Measurements from ENCODE around the gene CCDC50. TPM values are rescaled to one million over a fixed set of nuclear protein-coding genes. Genes with fewer than 3 reads are reported as not detected.

The CCDC50 gene
- total and polyA plus RNA-seq, 2 of the 8 experiments (the other 6 are each of a cell fraction or from before 2014, with no cell fraction given) = 7.3 to 19.2 TPM

DNA sequence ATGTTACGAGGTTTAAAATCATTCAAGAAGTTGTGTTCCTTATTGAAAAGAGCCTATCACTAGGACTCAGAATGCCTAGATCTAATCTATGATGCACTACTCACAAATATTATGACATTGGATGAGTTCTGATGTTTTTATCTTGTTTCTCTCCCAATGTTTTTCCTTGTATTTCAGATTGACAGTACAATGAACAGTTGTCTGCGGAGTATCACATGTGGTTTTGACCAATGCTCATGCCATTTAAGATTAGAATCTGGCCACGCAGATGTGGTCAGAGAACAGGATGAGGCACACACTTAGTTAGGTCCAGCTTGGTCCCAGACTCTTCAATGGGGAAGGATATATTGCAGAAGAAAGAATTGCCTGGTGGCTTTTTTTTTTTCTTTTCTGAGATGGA, 25.6 kb upstream of the CCDC50 start:
- no peak overlapping the region for H3K56ac ChIP-seq (replicated peaks; ENCODE audit: insufficient read length, low read depth, low read length)
- H3K23ac ChIP-seq (ENCODE audit: insufficient read length) = no peak overlapping the region
- no peak overlapping the region for H3K4me3 ChIP-seq (ENCODE audit: extremely low read depth in 1 of 4, insufficient read depth in 2 of 4, low read depth in 3 of 4, low read length in 4 of 4)
- H3K9me3 ChIP-seq (ENCODE audit: insufficient read depth in 2 of 2, low read depth in 1 of 2, low read length in 1 of 2) = no peaks in the 10 kb centered on the region
- no peak overlapping the region for H2BK15ac ChIP-seq (ENCODE audit: low read length)
- no peak overlapping the region for H3K4ac ChIP-seq (replicated peaks; ENCODE audit: insufficient read length, low read depth, low read length)
- H2AK5ac ChIP-seq (ENCODE audit: low read depth, low read length) = no peak overlapping the region
- TF ChIP-seq, protein P1, sequence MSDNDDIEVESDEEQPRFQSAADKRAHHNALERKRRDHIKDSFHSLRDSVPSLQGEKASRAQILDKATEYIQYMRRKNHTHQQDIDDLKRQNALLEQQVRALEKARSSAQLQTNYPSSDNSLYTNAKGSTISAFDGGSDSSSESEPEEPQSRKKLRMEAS (IDR thresholded peaks at IDR 0.05) = no peak
- no peak for TF ChIP-seq RXRA (IDR thresholded peaks at IDR 0.05; ENCODE audit: insufficient read depth, low read depth, low read length)
- TF ChIP-seq HDAC6 (IDR thresholded peaks at IDR 0.05; ENCODE audit: low read depth, low read length) = no peak
- TF ChIP-seq CBX8 (IDR thresholded peaks at IDR 0.05; ENCODE audit: borderline replicate concordance, low read depth, low read length) = no peak
- no peak for TF ChIP-seq SIN3A (conservative IDR thresholded peaks at IDR 0.05 in 1 of 2, IDR thresholded peaks at IDR 0.05 in 1 of 2; ENCODE audit: low read depth in 1 of 2, low read length in 2 of 2)
- TF ChIP-seq EZH2 (IDR thresholded peaks at IDR 0.05; ENCODE audit: low read depth, low read length, severe bottlenecking) = no peak
- TF ChIP-seq TCF12 (IDR thresholded peaks at IDR 0.05; ENCODE audit: low read depth, low read length) = no peak
- TF ChIP-seq EP300 (IDR thresholded peaks at IDR 0.05; ENCODE audit: borderline replicate concordance in 1 of 2, low read depth in 2 of 2, low read length in 2 of 2) = no peak
- TF ChIP-seq BCL11A (IDR thresholded peaks at IDR 0.05; ENCODE audit: low read depth in 2 of 2, low read length in 2 of 2) = no peak
- no peak for TF ChIP-seq SRF (IDR thresholded peaks at IDR 0.05; ENCODE audit: low read depth, low read length)
- TF ChIP-seq GTF2F1 (IDR thresholded peaks at IDR 0.05; ENCODE audit: borderline replicate concordance, low read depth, low read length) = no peak
- TF ChIP-seq MAFK (IDR thresholded peaks at IDR 0.05; ENCODE audit: low read depth, low read length) = no peak
- no peak overlapping the region for H4K5ac ChIP-seq (ENCODE audit: insufficient read length, low read depth, low read length)
- H3K14ac ChIP-seq (ENCODE audit: insufficient read length) = no peak overlapping the region
- no peak overlapping the region for H3K9ac ChIP-seq (replicated peaks in 1 of 4; ENCODE audit: extremely low read depth in 1 of 4, low read depth in 3 of 4, low read length in 3 of 4)
- no peak overlapping the region for H2BK120ac ChIP-seq (replicated peaks; ENCODE audit: low read depth, low read length)
- H2AFZ ChIP-seq (ENCODE audit: low read length) = no peak overlapping the region
- no peak overlapping the region for H3K18ac ChIP-seq (ENCODE audit: extremely low read depth, low read length)
- 95% methylated on average over 3 of the region's 3 CpGs; no CpG with 5 or more reads in 1 of the 2 experiments for WGBS, 2 experiments (ENCODE audit: extremely low coverage in 1 of 2, insufficient coverage in 1 of 2, insufficient read length in 1 of 2, insufficient replicate concordance in 2 of 2, low coverage in 1 of 2, low lambda C conversion rate in 2 of 2, missing lambda C conversion rate in 1 of 2)
- H4K20me1 ChIP-seq (replicated peaks in 1 of 2; ENCODE audit: control insufficient read depth in 1 of 2, insufficient read depth in 2 of 2, low read length in 2 of 2) = no peaks in the 10 kb centered on the region
- no peak overlapping the region for H4K91ac ChIP-seq (replicated peaks; ENCODE audit: insufficient read length, low read length)
- H3K79me2 ChIP-seq (ENCODE audit: control insufficient read depth in 1 of 2, insufficient read depth in 2 of 2, low read length in 2 of 2) = no peaks in the 10 kb centered on the region
- no peak overlapping the region for H2BK12ac ChIP-seq (ENCODE audit: low read depth, low read length)
- H3K4me2 ChIP-seq (ENCODE audit: insufficient read depth in 1 of 2, low read depth in 2 of 2, low read length in 2 of 2) = no peak overlapping the region
- no peaks in the 10 kb centered on the region for H3K79me1 ChIP-seq (ENCODE audit: low read depth, low read length)
- H3K27me3 ChIP-seq (replicated peaks in 1 of 4; ENCODE audit: control insufficient read depth in 3 of 4, extremely low read depth in 1 of 4, insufficient read depth in 3 of 4, low read length in 3 of 4) = no peaks in the 10 kb centered on the region
- H3K23me2 ChIP-seq (ENCODE audit: low read depth, low read length) = no peaks in the 10 kb centered on the region
- peaks cover 0 to 6% (median 3%) of the 10 kb centered on the region in 4 experiments; a peak in 3 of 7 replicates for H3K4me1 ChIP-seq (replicated peaks in 1 of 4; ENCODE audit: control insufficient read depth in 3 of 4, insufficient read depth in 4 of 4, low read length in 3 of 4)
- H2BK20ac ChIP-seq (ENCODE audit: low read length) = no peak overlapping the region
- H3K36me3 ChIP-seq (ENCODE audit: control insufficient read depth in 2 of 4, insufficient read depth in 4 of 4, low read length in 3 of 4) = no peaks in the 10 kb centered on the region
- ChIA-PET POLR2A (ENCODE audit: partially characterized antibody) (no interaction called here), CTCF (ENCODE audit: partially characterized antibody) (no interaction called here)
- H4K8ac ChIP-seq (ENCODE audit: extremely low read depth, insufficient read depth, low read length) = no peak overlapping the region
- no peak overlapping the region for H2BK5ac ChIP-seq (ENCODE audit: low read depth, low read length)
- FAIRE-seq = no peak
- DNase-seq (ENCODE audit: low read depth in 1 of 2, low spot score in 2 of 2) = no peak
- no peak overlapping the region for H3K27ac ChIP-seq (ENCODE audit: low read depth, low read length)

Data from H1 (cell line).